Measurements from ENCODE around the gene GNAI1. TPM values are rescaled to one million over a fixed set of nuclear protein-coding genes. Genes with fewer than 3 reads are reported as not detected.

Gene GNAI1
- total and polyA plus RNA-seq, 2 donors (not counting 1 experiment from before 2014, with no cell fraction given): not detected

- ATAC-seq (ENCODE audit: low read depth) (no peak), DNase-seq (no peak)
- POLR2A ChIA-PET: no interaction called here
- H3K9ac ChIP-seq (ENCODE audit: low read length): no peak overlapping the region
- no peaks in the 10 kb centered on the region for H3K9me3 Mint-ChIP-seq (ENCODE audit: insufficient read depth)
- H3K4me1 ChIP-seq (ENCODE audit: control insufficient read depth in 2 of 2, insufficient read depth in 2 of 2, low read length in 2 of 2): no peaks in the 10 kb centered on the region
- no peaks in the 10 kb centered on the region for H3K79me2 ChIP-seq (ENCODE audit: control insufficient read depth, insufficient read depth, low read length)
- H3K27ac ChIP-seq (ENCODE audit: low read length in 2 of 2): no peak overlapping the region
- no peaks in the 10 kb centered on the region for H3K4me1 Mint-ChIP-seq
- no peak overlapping the region for H2AFZ ChIP-seq (ENCODE audit: insufficient read depth, low read depth, low read length, poor library complexity, severe bottlenecking)
- intact Hi-C loops (cut with micrococcal nuclease): no loop called here
- no peak overlapping the region for H3K27ac Mint-ChIP-seq
- no peak for TF ChIP-seq EZH2 (IDR thresholded peaks at IDR 0.05; ENCODE audit: borderline replicate concordance, insufficient read depth, low read depth, low read length, poor library complexity, severe bottlenecking)
- TF ChIP-seq, protein P1, sequence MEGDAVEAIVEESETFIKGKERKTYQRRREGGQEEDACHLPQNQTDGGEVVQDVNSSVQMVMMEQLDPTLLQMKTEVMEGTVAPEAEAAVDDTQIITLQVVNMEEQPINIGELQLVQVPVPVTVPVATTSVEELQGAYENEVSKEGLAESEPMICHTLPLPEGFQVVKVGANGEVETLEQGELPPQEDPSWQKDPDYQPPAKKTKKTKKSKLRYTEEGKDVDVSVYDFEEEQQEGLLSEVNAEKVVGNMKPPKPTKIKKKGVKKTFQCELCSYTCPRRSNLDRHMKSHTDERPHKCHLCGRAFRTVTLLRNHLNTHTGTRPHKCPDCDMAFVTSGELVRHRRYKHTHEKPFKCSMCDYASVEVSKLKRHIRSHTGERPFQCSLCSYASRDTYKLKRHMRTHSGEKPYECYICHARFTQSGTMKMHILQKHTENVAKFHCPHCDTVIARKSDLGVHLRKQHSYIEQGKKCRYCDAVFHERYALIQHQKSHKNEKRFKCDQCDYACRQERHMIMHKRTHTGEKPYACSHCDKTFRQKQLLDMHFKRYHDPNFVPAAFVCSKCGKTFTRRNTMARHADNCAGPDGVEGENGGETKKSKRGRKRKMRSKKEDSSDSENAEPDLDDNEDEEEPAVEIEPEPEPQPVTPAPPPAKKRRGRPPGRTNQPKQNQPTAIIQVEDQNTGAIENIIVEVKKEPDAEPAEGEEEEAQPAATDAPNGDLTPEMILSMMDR (IDR thresholded peaks at IDR 0.05): no peak
- CTCF ChIA-PET: no interaction called here
- no peaks in the 10 kb centered on the region for H3K9me3 ChIP-seq (ENCODE audit: control extremely low read depth in 1 of 3, control insufficient read depth in 2 of 3, insufficient read depth in 1 of 3, low read length in 2 of 3)
- no peak overlapping the region for H3K4me3 ChIP-seq (ENCODE audit: control extremely low read depth in 1 of 5, extremely low read depth in 1 of 5, insufficient read depth in 1 of 5, low read depth in 2 of 5, low read length in 4 of 5)
- H3K27me3 ChIP-seq (replicated peaks in 1 of 4; ENCODE audit: control extremely low read depth in 1 of 4, control insufficient read depth in 3 of 4, insufficient read depth in 4 of 4, low read length in 3 of 4): no peaks in the 10 kb centered on the region
- H3K27me3 Mint-ChIP-seq: no peaks in the 10 kb centered on the region
- no peaks in the 10 kb centered on the region for H4K20me1 ChIP-seq (ENCODE audit: control insufficient read depth, insufficient read depth, low read length, poor library complexity, severe bottlenecking)
- whole genome bisulfite sequencing (ENCODE audit: insufficient coverage): no CpG with 5 or more reads among the region's 2 CpGs
- H3K4me2 ChIP-seq (replicated peaks; ENCODE audit: low read depth, low read length, poor library complexity, severe bottlenecking): no peak overlapping the region
- no peak overlapping the region for H3K4me3 Mint-ChIP-seq
- H3K36me3 ChIP-seq (replicated peaks in 1 of 2; ENCODE audit: control extremely low read depth in 1 of 2, control insufficient read depth in 1 of 2, extremely low read depth in 1 of 2, insufficient read depth in 2 of 2, low read length in 1 of 2): no peaks in the 10 kb centered on the region
Observed at GRCh38 chr7:80093349-80093748, 41.3 kb upstream of the GNAI1 start.

DNA sequence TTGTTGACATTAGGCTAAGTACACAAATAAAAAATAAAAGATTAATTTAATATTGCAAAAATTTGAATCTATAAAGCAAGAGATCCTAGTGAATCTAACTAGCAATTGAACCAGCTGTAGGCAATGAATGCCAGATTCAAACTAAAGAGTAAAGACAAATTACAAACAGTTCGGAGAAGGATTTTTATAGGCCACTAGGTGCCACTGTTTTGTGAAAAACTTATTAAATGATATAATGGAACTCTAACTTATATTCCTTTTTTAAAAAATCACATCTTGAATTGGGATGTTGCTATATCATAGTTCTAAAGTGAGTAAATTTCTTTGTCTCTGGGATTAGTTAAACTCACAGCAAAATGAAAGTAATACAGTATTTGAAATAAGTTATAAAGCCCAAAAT is 39.1 kb upstream of the GNAI1 start:
- Histone ChIP-seq H4K20me1 (ENCODE audit: control insufficient read depth, insufficient read depth, low read length, poor library complexity, severe bottlenecking) (no peaks in the 10 kb centered on the region), H3K27ac (ENCODE audit: low read length in 2 of 2) (no peak overlapping the region), H2AFZ (ENCODE audit: insufficient read depth, low read depth, low read length, poor library complexity, severe bottlenecking) (no peak overlapping the region), H3K4me3 (ENCODE audit: control extremely low read depth in 1 of 5, extremely low read depth in 1 of 5, insufficient read depth in 1 of 5, low read depth in 2 of 5, low read length in 4 of 5) (no peak overlapping the region), H3K36me3 (replicated peaks in 1 of 2; ENCODE audit: control extremely low read depth in 1 of 2, control insufficient read depth in 1 of 2, extremely low read depth in 1 of 2, insufficient read depth in 2 of 2, low read length in 1 of 2) (no peaks in the 10 kb centered on the region), H3K4me2 (replicated peaks; ENCODE audit: low read depth, low read length, poor library complexity, severe bottlenecking) (no peak overlapping the region), H3K9ac (ENCODE audit: low read length) (no peak overlapping the region), H3K4me1 (ENCODE audit: control insufficient read depth in 2 of 2, insufficient read depth in 2 of 2, low read length in 2 of 2) (no peaks in the 10 kb centered on the region), H3K9me3 (ENCODE audit: control extremely low read depth in 1 of 3, control insufficient read depth in 2 of 3, insufficient read depth in 1 of 3, low read length in 2 of 3) (no peaks in the 10 kb centered on the region), H3K79me2 (ENCODE audit: control insufficient read depth, insufficient read depth, low read length) (no peaks in the 10 kb centered on the region), H3K27me3 (replicated peaks in 1 of 4; ENCODE audit: control extremely low read depth in 1 of 4, control insufficient read depth in 3 of 4, insufficient read depth in 4 of 4, low read length in 3 of 4) (no peaks in the 10 kb centered on the region)
- Mint-ChIP-seq H3K27ac (no peak overlapping the region), H3K9me3 (ENCODE audit: insufficient read depth) (no peaks in the 10 kb centered on the region), H3K4me1 (no peaks in the 10 kb centered on the region), H3K4me3 (no peak overlapping the region), H3K27me3 (no peaks in the 10 kb centered on the region)
- TF ChIP-seq, protein P1 (IDR thresholded peaks at IDR 0.05): no peak
- TF ChIP-seq EZH2 (IDR thresholded peaks at IDR 0.05; ENCODE audit: borderline replicate concordance, insufficient read depth, low read depth, low read length, poor library complexity, severe bottlenecking): no peak
- no CpG with 5 or more reads among the region's 1 CpG for WGBS (ENCODE audit: insufficient coverage)
- ATAC-seq (ENCODE audit: low read depth): no peak
- ChIA-PET POLR2A (no interaction called here), CTCF (no interaction called here)
- intact Hi-C loops (cut with micrococcal nuclease): no loop called here
- no peak for DNase-seq

Data from B cell (primary cell).